A549 (cell line): ENCODE measurements around the gene MALRD1. TPM values are rescaled to one million over a fixed set of nuclear protein-coding genes. Genes with fewer than 3 reads are reported as not detected.

ENCODE experiments used
- ATAC-seq, 2 experiments: fragments of 200-7000 bp in 1 of 2; fragments of >200 bp in 1 of 2; cut with Nextera tagmentation in 1 of 2; cut with Tn5 transposase in 1 of 2; 3 replicates each; pipeline versions ENCODE4 v1.8.0 to v1.9.1; 2018 to 2020; ENCODE audit warnings: mild to moderate bottlenecking in 1 of 2, moderate library complexity in 1 of 2
- CTCF ChIA-PET: fragments of 300-600 bp; sonication (Branson Sonifier 250); formaldehyde crosslinking; extraction: SDS; loops from one replicate; lab custom pipeline; 2021; ENCODE audit warnings: antibody characterized with exemption, inconsistent platforms; lab: Yijun Ruan, JAX
- POLR2A ChIA-PET: fragments of 350-600 bp; formaldehyde crosslinking; extraction: SDS; loops from one replicate; lab custom pipeline; 2021; ENCODE audit warnings: antibody characterized with exemption, inconsistent platforms; lab: Yijun Ruan, JAX
- DNase-seq, 2 experiments: peaks; one replicate each; pipeline versions ENCODE4 v3.0.0 to v3.0.0-alpha.2; 2011 to 2016; ENCODE audit warnings: low read depth in 1 of 2, low spot score in 1 of 2
- FAIRE-seq: peaks from 2 replicates; lab custom pipeline; 2011; peaks lifted over from hg19 to GRCh38; lab: Jason Lieb, UNC
- H3K27ac ChIP-seq, 2 experiments: fragments of >200 bp; sonication (Bioruptor Twin); formaldehyde crosslinking; 3 replicates each; pipeline ENCODE4 v1.5.1; 2016 to 2017
- H3K4me1 ChIP-seq: fragments of >200 bp; sonication (Bioruptor Twin); formaldehyde crosslinking; 3 replicates; pipeline ENCODE4 v1.6.1; 2016
- H3K4me2 ChIP-seq: fragments of >200 bp; sonication (Bioruptor Twin); formaldehyde crosslinking; 3 replicates; pipeline ENCODE4 v1.6.1; 2016
- H3K4me3 ChIP-seq: fragments of >200 bp; sonication (Bioruptor Twin); formaldehyde crosslinking; 3 replicates; pipeline ENCODE4 v1.5.1; 2016
- H3K9me3 ChIP-seq: fragments of >200 bp; sonication (Bioruptor Twin); formaldehyde crosslinking; 3 replicates; pipeline ENCODE4 v1.6.1; 2016
- BHLHE40 ChIP-seq: IDR thresholded peaks from 2 replicates; pipeline ENCODE4 v1.6.1; 2012; ENCODE audit warnings: low read depth, low read length, inconsistent platforms
- CBX2 ChIP-seq: fragments of 200-600 bp; sonication (generic); IDR thresholded peaks from 2 replicates; pipeline ENCODE4 v1.6.1; 2016; ENCODE audit warnings: low read depth, mild to moderate bottlenecking, borderline replicate concordance
- CHD2 ChIP-seq: fragments of 150-350 bp; IDR thresholded peaks from 2 replicates; pipeline ENCODE4 v1.6.1; 2014; ENCODE audit warnings: low read length; ENCODE audit not compliant: partially characterized antibody
- CHD4 ChIP-seq: fragments of 200-600 bp; sonication (generic); IDR thresholded peaks from 2 replicates; pipeline ENCODE4 v1.6.1; 2016; ENCODE audit warnings: antibody characterized with exemption, mild to moderate bottlenecking, borderline replicate concordance
- CTCF ChIP-seq: fragments of >200 bp; sonication (Bioruptor Twin); formaldehyde crosslinking; IDR thresholded peaks from 3 replicates; pipeline ENCODE4 v1.5.1; 2016
- EHMT2 ChIP-seq: fragments of 200-600 bp; sonication (generic); IDR thresholded peaks from 2 replicates; pipeline ENCODE4 v1.6.1; 2016; ENCODE audit warnings: antibody characterized with exemption, low read depth, mild to moderate bottlenecking, moderate library complexity
- HOXA7 ChIP-seq: fragments of 250-450 bp; sonication (Bioruptor Pico); IDR thresholded peaks from 2 replicates; pipeline ENCODE4 v1.5.0; 2020; ENCODE audit warnings: mild to moderate bottlenecking, moderate library complexity
- HOXB13 ChIP-seq: fragments of 250-450 bp; sonication (Bioruptor Pico); IDR thresholded peaks from 2 replicates; pipeline ENCODE4 v1.5.0; 2020; ENCODE audit warnings: low read depth, mild to moderate bottlenecking, moderate library complexity
- MAFK ChIP-seq: fragments of 450-650 bp; IDR thresholded peaks from 2 replicates; pipeline ENCODE4 v1.6.1; 2014; ENCODE audit not compliant: partially characterized antibody
- MYC ChIP-seq: IDR thresholded peaks from 2 replicates; pipeline ENCODE4 v1.6.1; 2012; ENCODE audit warnings: mild to moderate bottlenecking, inconsistent platforms, low read length, improper control_type of control experiment, borderline replicate concordance
- RAD21 ChIP-seq, 2 experiments: fragments of >200 bp in 1 of 2; sonication (Bioruptor Twin) in 1 of 2; formaldehyde crosslinking in 1 of 2; IDR thresholded peaks in 1 of 2; conservative IDR thresholded peaks in 1 of 2; 2 replicates in 1 of 2; 3 replicates in 1 of 2; pipeline ENCODE4 v1.6.1; 2012 to 2018; ENCODE audit warnings: inconsistent platforms in 1 of 2
- REST ChIP-seq: fragments of 200-600 bp; sonication (generic); IDR thresholded peaks from 2 replicates; pipeline ENCODE4 v1.6.1; 2016; ENCODE audit warnings: antibody characterized with exemption, mild to moderate bottlenecking, moderate library complexity
- TP53 ChIP-seq: fragments of 250-450 bp; sonication (Bioruptor Pico); IDR thresholded peaks from 2 replicates; pipeline ENCODE4 v1.5.0; 2021; ENCODE audit warnings: mild to moderate bottlenecking, moderate library complexity
- ZC3H11A ChIP-seq: fragments of 450-650 bp; IDR thresholded peaks from 2 replicates; pipeline ENCODE4 v1.6.1; 2014; ENCODE audit warnings: antibody characterized with exemption, mild to moderate bottlenecking
- WGBS: methylation state at CpG from one replicate; pipeline ENCODE4 v1.1.6; 2017; ENCODE audit errors: missing lambda C conversion rate; 5-methylcytosine and 5-hydroxymethylcytosine counted together
- polyA minus RNA-seq: library from RNA; depleted of rRNA, polyadenylated mRNA; stranded (reverse); fragments of >200 nt; gene quantifications from 2 replicates; pipeline ENCODE4 v1.2.3, GENCODE V29; 2011; rRNA and poly(A)+ RNA removed
- polyA plus RNA-seq, 4 experiments: library from polyadenylated mRNA; depleted of rRNA in 3 of 4; stranded (reverse); fragments of >200 nt; fragmentation: RNase III in 1 of 4; extraction: RNeasy Plus Mini Kit Qiagen cat#74134 plus additional on column Dnase treatment in 1 of 4; gene quantifications; 2 replicates in 3 of 4; 3 replicates in 1 of 4; pipeline ENCODE4 v1.2.3, GENCODE V29; 2011 to 2017
- TF ChIP-seq, protein P1 (sequence below): fragments of >200 bp; sonication (Bioruptor Twin); formaldehyde crosslinking; IDR thresholded peaks from 3 replicates; pipeline ENCODE4 v1.6.1; 2016
- TF ChIP-seq, protein P2 (sequence below): fragments of 150-350 bp; IDR thresholded peaks from 2 replicates; pipeline ENCODE4 v1.6.1; 2014; ENCODE audit warnings: low read depth, mild to moderate bottlenecking, low read length
- TF ChIP-seq, protein P3 (sequence below): fragments of 450-650 bp; IDR thresholded peaks from 2 replicates; pipeline ENCODE4 v1.6.1; 2014; ENCODE audit warnings: antibody characterized with exemption
- TF ChIP-seq, protein P4 (sequence below): fragments of >200 bp; sonication (Bioruptor Twin); formaldehyde crosslinking; IDR thresholded peaks from 2 replicates; pipeline ENCODE4 v1.6.1; 2016

The MALRD1 gene
- polyA plus RNA-seq (2011; rRNA removed) (0.04 TPM in 1 of 2 replicates, not detected in the other), polyA plus RNA-seq (2017; fragmentation: RNase III; extraction: RNeasy Plus Mini Kit Qiagen cat#74134 plus additional on column Dnase treatment) (not detected in 3 replicates), polyA minus RNA-seq (not detected in 2 replicates)
- not detected in 2 replicates for polyA plus RNA-seq (2012; cell fraction: cytosol; rRNA removed)
- not detected in 2 replicates for polyA plus RNA-seq (2012; cell fraction: nucleus; rRNA removed)

- FAIRE-seq (no peak), DNase-seq (no peak), ATAC-seq (no peak)
- Histone ChIP-seq H3K4me1 (no peaks in the 10 kb centered on the region), H3K27ac (no peak within 1 kb of the TSS), H3K4me2 (no peak within 1 kb of the TSS), H3K4me3 (no peak within 1 kb of the TSS), H3K9me3 (no peaks in the 10 kb centered on the region)
- WGBS: 66% methylated on average over 1 of the region's 1 CpG
- ChIA-PET POLR2A (no interaction called here), CTCF (no interaction called here)
- TF ChIP-seq RAD21 (conservative IDR thresholded peaks at IDR 0.05 in 1 of 2, IDR thresholded peaks at IDR 0.05 in 1 of 2) (no peak), CHD2 (no peak), HOXA7 (CRISPR knock-in tag) (no peak)
Measured at GRCh38 chr10:19048489-19048888, at the start of gene MALRD1. MALRD1 (plus strand) TSS chr10:19048801; CDS start chr10:19048939, 138 bp downstream.

- Histone ChIP-seq H3K4me1 (no peaks in the 10 kb centered on the region), H3K4me3 (no peak overlapping the region), H3K9me3 (no peaks in the 10 kb centered on the region), H3K27ac (no peak overlapping the region), H3K4me2 (no peak overlapping the region)
- ChIA-PET POLR2A (no interaction called here), CTCF (no interaction called here)
- ATAC-seq (no peak), DNase-seq (no peak), FAIRE-seq (no peak)
- WGBS: 11% methylated on average over 3 of the region's 3 CpGs
- TF ChIP-seq TP53 (CRISPR knock-in tag): no peak
- TF ChIP-seq CHD4: no peak
- TF ChIP-seq, protein P1, sequence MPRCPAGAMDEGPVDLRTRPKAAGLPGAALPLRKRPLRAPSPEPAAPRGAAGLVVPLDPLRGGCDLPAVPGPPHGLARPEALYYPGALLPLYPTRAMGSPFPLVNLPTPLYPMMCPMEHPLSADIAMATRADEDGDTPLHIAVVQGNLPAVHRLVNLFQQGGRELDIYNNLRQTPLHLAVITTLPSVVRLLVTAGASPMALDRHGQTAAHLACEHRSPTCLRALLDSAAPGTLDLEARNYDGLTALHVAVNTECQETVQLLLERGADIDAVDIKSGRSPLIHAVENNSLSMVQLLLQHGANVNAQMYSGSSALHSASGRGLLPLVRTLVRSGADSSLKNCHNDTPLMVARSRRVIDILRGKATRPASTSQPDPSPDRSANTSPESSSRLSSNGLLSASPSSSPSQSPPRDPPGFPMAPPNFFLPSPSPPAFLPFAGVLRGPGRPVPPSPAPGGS: no peak
- TF ChIP-seq REST: no peak
- TF ChIP-seq HOXB13 (CRISPR knock-in tag): no peak
- TF ChIP-seq MAFK: no peak
- no peak for TF ChIP-seq BHLHE40
- no peak for TF ChIP-seq EHMT2
- no peak for TF ChIP-seq CBX2
- TF ChIP-seq CTCF: no peak
- TF ChIP-seq, protein P2, sequence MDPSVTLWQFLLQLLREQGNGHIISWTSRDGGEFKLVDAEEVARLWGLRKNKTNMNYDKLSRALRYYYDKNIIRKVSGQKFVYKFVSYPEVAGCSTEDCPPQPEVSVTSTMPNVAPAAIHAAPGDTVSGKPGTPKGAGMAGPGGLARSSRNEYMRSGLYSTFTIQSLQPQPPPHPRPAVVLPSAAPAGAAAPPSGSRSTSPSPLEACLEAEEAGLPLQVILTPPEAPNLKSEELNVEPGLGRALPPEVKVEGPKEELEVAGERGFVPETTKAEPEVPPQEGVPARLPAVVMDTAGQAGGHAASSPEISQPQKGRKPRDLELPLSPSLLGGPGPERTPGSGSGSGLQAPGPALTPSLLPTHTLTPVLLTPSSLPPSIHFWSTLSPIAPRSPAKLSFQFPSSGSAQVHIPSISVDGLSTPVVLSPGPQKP: no peak
- TF ChIP-seq, protein P3, sequence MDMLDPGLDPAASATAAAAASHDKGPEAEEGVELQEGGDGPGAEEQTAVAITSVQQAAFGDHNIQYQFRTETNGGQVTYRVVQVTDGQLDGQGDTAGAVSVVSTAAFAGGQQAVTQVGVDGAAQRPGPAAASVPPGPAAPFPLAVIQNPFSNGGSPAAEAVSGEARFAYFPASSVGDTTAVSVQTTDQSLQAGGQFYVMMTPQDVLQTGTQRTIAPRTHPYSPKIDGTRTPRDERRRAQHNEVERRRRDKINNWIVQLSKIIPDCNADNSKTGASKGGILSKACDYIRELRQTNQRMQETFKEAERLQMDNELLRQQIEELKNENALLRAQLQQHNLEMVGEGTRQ: no peak
- no peak for TF ChIP-seq ZC3H11A
- TF ChIP-seq MYC: no peak
- TF ChIP-seq, protein P4, sequence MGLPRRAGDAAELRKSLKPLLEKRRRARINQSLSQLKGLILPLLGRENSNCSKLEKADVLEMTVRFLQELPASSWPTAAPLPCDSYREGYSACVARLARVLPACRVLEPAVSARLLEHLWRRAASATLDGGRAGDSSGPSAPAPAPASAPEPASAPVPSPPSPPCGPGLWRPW: no peak
Measured at GRCh38 chr10:19003341-19003740, 45.3 kb upstream of the MALRD1 start.
